GM18508 (cell line): ENCODE results near the gene SYNDIG1.

Experiments
- ATAC-seq: cut with Tn5 transposase; IDR thresholded peaks from one replicate; pipeline ENCODE4 v1.9.1; 2021; ENCODE audit warnings: moderate number of reproducible peaks; ENCODE audit not compliant: insufficient read depth, unreplicated experiment

SYNDIG1 gene

DNA sequence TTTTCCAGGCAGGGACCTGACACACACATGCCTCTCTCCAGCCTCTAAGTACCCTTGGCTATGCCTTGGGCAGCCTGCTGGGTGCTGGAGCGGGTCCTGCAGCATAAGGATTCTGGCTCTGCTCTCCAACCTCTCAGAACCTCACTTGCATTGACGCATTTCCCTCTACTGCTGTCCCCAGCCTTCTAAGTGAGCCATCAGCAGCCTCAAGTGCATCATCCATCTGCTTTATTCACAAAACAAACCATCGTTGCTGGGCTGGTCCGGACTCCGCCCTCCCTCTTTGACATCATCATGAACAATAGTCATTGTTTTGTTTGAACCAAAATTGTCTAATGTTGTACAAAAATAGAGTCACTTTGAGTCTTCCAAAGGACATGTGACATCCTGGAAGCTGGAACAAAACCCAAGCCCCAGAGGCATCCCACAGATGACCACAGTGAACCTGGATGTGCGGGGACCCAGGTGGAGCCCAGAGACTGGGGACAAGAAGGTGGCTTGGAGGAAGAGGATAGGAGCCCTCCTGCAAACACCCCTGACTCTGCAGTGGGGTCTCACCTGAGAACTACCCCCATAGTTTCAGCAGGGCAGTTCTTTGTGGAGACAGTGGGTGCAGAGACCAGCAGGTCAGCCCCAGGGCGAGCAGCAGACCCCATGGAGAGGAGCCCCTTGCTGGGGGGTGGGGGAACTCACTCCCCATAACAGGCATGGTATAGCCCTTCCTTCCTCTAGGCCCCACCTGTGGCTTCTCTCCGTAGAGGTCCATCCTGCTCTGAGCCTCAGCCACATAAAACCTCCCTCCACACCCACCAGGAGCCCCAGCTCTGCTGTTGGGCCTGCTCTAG is 230.1 kb downstream of the SYNDIG1 start:
- ATAC-seq: no peak

DNA sequence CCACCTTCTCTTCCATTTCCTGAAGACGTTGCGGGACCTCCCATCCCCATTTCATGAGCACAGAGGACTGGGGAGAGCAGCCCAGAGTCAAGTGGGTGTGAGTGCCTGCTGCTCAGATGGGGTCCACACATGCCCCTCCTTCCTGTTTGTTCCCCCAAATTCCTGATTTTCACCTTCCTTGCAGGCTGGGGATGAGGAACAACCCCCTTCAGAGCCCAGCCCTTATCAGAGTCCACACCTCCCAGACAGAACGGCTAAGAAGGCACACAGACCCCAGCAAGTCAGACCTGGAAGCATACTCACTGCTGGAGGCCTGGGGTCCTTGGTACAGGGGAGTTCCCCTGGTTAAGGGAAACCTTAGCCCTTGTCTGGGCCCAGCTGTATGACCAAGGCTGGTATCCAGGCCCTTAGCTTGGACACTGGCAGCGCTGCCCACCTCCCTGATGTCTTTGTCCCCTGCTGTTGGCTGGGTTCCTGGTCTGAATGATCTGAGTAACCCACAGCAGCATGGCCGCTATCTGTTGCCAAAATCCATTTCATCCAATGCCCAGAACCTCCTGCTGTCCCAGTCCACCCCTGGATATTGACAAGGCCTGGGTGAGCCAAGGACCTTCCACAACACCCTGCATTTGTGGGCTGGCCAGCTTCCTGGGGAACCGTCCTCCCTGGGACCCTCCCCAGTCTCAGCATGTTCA is 230.9 kb downstream of the SYNDIG1 start:
- no peak for ATAC-seq

DNA sequence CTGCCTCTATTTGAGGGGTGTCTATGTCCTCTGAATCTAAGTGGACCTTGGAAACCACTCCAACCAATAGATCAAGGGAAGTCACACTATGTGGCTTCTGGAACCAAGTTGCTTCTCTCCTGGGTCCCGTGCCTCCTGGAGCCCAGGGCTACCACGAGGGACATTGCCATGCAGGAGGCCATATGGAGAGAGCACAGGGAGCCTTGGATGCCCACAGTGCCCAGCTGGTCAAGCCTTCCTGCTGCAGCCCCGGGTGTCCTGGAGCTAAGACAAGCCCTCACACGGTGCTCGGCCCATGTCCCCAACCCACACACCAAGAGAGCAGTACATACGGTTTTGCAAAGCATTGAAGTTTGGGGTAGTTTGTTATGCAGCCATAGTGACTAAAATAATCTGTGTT is 231.6 kb downstream of the SYNDIG1 start:
- ATAC-seq: no peak

DNA sequence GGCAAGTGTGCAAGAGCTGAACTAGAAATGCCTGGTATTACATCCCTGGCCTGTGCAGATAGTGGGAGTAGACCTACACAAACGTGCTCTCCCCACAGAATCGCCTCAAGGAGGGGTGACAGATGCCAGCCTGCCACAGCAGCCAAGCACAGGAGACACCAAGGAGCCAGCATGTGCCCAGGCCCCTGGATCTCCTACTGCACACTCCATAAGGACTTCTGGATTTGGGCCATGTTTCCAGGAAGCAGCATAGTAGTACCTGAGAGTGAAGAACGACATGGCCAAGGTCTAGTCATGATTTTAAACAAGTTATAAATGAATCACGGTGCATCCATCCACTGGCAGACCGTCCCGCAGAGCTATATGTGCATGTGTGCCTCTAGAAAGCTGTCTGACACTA is 232.2 kb downstream of the SYNDIG1 start:
- no peak for ATAC-seq

DNA sequence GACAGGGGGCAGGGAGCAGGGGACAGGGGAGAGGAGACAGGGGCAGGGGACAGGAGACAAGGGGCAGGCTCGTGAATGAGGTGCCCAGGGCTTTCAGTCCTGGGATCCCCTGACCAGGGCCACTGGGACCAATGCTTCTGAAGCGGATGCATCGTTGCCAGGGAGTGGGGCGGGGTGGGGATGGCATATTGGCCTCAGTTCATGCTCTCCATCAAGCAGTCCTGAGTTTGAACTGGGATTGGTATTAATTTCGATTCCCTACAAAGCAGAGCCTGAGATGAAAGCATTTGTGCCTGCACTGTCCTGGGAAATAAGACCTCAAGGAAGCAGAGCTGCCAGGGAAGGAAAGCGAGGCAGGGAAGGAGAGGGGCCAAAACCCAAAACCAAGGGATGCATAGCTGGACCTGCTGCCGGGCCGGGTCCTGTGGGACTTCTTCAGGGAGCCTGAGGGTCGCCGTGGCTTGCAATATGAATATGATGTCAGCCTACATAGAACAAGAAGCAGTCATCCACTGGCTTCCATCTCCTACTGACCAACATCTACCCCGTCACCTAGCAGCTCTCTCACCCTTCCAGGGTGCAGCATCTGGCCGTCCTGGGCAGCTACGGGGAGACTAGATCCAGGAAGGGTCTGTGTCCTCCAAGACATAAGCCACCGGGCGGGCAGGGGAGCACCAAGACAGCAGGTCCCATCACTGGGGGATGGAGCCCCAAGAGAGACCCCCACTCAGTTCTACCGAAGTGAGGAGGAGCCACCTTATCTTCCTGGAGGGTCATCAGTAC is 233.3 kb downstream of the SYNDIG1 start:
- ATAC-seq: no peak

DNA sequence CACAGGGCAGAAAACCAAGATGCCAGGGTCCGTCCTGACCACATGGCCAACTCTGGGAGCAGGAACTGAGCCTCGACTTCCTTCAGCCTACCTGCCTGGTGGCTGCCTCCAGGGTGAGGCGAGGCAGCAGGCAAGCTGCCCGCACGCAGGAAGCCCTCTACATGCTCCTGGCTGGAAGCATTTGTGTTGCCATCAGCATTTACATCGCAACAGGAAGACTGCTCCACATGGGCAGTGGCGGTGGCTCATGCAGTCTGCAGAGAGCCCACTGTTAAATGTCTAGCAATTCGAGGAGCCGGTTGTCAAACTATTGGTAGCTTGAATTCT is 233.8 kb downstream of the SYNDIG1 start:
- ATAC-seq: no peak

DNA sequence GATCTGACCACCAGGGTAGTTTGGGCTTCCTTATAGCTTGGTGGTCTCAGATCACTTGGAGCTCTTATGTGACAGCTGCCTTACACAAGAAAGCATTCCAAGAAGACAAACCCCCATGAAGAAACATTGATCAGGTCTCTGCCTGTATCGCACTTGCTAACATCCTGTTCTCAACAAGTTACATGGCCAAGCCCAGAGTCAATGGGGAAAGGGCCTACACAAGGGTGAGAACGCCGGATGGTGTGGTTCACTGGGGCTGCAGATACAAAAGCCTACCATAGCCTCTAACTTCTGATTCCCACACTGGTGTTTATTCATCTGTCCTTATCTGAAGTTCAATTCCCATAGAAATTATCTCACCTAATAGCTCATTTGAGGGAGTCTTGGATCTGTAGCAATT is 235.5 kb downstream of the SYNDIG1 start:
- no peak for ATAC-seq

DNA sequence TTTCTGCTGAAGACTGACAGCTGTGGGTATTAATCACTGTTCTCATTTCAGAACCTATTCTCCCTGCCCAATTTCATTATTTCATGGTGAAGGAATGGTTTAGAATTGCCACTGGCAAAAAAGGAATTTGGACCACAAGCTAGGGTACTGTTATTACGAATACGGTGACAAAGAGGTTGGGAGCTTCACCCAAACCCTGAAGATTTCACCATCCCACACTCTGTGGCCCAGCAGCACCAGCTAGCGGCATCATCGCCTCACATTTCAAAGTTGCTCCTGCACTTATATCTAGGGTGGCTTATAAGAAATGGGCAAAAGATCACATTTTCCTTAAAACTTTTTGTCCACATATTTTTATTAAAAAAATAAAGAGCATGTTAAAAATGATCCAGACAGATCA is 236.1 kb downstream of the SYNDIG1 start:
- no peak for ATAC-seq

DNA sequence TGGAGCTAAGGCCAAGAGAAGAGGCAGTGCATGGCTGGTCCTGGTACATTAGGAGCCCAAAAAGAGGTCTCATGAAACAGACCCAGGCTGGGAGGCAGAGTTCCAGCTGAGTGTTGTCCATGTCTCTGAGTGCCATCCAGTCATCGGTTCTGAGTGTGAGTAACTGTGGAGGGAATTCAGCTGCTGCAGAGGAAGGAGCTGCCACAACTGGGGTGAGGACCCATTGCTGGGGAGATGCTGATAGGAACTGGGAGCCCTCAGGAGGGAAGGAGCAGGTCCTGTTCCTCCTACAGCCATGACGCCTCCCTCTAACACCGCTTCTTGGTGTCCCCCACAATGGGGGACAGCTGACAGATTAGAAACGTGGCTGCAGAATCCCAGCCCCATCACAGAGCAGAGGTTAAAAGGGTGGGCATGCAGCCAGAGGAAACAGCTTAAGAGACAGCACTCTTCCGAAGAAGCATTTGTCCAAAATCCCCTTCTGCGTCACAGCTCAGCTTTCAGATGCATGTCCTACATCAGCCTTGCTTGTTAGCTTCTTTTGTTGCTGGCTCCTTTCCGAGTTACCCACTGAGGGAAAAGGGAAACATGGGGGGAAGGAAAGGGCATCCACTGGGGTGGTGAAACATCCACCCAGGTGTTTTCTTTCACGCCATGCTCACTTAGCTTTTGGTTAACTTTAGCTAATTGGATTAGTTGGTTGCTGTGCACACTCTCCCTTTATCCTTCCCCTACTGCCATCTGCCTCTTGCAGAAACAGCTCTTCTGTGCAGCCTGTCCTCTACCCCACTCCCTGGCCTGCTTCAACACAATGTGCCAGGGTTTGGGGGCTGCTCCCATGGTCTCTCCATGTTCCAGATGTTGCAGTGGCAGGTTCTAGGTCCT is 239.2 kb downstream of the SYNDIG1 start:
- ATAC-seq: no peak
